Loucy (cell line): ENCODE data around the gene ZNF362.
"Not testable (repeated sequence)": the region's sequence is repeated elsewhere in the genome, so short reads cannot be mapped to it uniquely, and the experiment has no call there.

ENCODE experiments used
- H2AFZ ChIP-seq: fragments of 200-600 bp; sonication (generic); 2 replicates; pipeline ENCODE4 v1.6.0; 2016; ENCODE audit warnings: antibody characterized with exemption, mild to moderate bottlenecking, low read length, moderate library complexity
- H3F3A ChIP-seq: fragments of 200-600 bp; 2 replicates; pipeline ENCODE4 v1.6.0; 2016; ENCODE audit warnings: antibody characterized with exemption, low read depth, mild to moderate bottlenecking
- H3K27me3 ChIP-seq: fragments of 200-600 bp; sonication (generic); 2 replicates; pipeline ENCODE4 v1.6.1; 2014; ENCODE audit warnings: low read length, mild to moderate bottlenecking; ENCODE audit not compliant: insufficient read depth, poor library complexity, severe bottlenecking
- H3K36me3 ChIP-seq: fragments of 200-600 bp; sonication (generic); 2 replicates; pipeline ENCODE4 v1.6.1; 2016; ENCODE audit warnings: low read length; ENCODE audit not compliant: insufficient read depth
- H3K4me1 ChIP-seq: fragments of 200-600 bp; sonication (generic); 2 replicates; pipeline ENCODE4 v1.5.1; 2014; ENCODE audit warnings: low read length, mild to moderate bottlenecking; ENCODE audit not compliant: insufficient read depth, poor library complexity, severe bottlenecking
- H3K4me2 ChIP-seq: fragments of 200-600 bp; sonication (generic); 2 replicates; pipeline ENCODE4 v1.6.0; 2014; ENCODE audit warnings: antibody characterized with exemption, low read length, low read depth, mild to moderate bottlenecking; ENCODE audit not compliant: poor library complexity, severe bottlenecking
- H3K4me3 ChIP-seq: fragments of 200-600 bp; sonication (generic); 2 replicates; pipeline ENCODE4 v1.5.1; 2014; ENCODE audit warnings: low read length, mild to moderate bottlenecking, mixed read lengths; ENCODE audit not compliant: poor library complexity, severe bottlenecking
- H3K79me2 ChIP-seq: fragments of 200-600 bp; sonication (generic); 2 replicates; pipeline ENCODE4 v1.6.1; 2014; ENCODE audit warnings: low read length; ENCODE audit not compliant: insufficient read depth
- H3K9ac ChIP-seq: fragments of 200-600 bp; sonication (generic); 2 replicates; pipeline ENCODE4 v1.6.0; 2014; ENCODE audit warnings: mild to moderate bottlenecking, low read depth, low read length, moderate library complexity; ENCODE audit not compliant: poor library complexity, severe bottlenecking
- H3K9me2 ChIP-seq: fragments of 200-600 bp; sonication (generic); replicated peaks from 2 replicates; pipeline ENCODE4 v1.6.1; 2016; ENCODE audit warnings: low read depth, low read length, mixed read lengths
- H3K9me3 ChIP-seq: fragments of 200-600 bp; sonication (generic); 2 replicates; pipeline ENCODE4 v1.6.1; 2014; ENCODE audit warnings: mild to moderate bottlenecking, antibody characterized with exemption, low read length, low read depth; ENCODE audit not compliant: insufficient read depth
- H4K20me1 ChIP-seq: fragments of 200-600 bp; sonication (generic); 2 replicates; pipeline ENCODE4 v1.6.0; 2014; ENCODE audit warnings: antibody characterized with exemption, low read length, mild to moderate bottlenecking; ENCODE audit not compliant: insufficient read depth, poor library complexity, severe bottlenecking
- CTCF ChIP-seq: fragments of 200-600 bp; sonication (generic); conservative IDR thresholded peaks from 2 replicates; pipeline ENCODE4 v1.5.1; 2014; ENCODE audit warnings: mild to moderate bottlenecking, antibody characterized with exemption, low read length
- EZH2phosphoT487 ChIP-seq: fragments of 200-600 bp; IDR thresholded peaks from 2 replicates; pipeline ENCODE4 v1.6.1; 2018; ENCODE audit warnings: antibody characterized with exemption, mild to moderate bottlenecking, moderate library complexity, borderline replicate concordance

The ZNF362 gene

DNA sequence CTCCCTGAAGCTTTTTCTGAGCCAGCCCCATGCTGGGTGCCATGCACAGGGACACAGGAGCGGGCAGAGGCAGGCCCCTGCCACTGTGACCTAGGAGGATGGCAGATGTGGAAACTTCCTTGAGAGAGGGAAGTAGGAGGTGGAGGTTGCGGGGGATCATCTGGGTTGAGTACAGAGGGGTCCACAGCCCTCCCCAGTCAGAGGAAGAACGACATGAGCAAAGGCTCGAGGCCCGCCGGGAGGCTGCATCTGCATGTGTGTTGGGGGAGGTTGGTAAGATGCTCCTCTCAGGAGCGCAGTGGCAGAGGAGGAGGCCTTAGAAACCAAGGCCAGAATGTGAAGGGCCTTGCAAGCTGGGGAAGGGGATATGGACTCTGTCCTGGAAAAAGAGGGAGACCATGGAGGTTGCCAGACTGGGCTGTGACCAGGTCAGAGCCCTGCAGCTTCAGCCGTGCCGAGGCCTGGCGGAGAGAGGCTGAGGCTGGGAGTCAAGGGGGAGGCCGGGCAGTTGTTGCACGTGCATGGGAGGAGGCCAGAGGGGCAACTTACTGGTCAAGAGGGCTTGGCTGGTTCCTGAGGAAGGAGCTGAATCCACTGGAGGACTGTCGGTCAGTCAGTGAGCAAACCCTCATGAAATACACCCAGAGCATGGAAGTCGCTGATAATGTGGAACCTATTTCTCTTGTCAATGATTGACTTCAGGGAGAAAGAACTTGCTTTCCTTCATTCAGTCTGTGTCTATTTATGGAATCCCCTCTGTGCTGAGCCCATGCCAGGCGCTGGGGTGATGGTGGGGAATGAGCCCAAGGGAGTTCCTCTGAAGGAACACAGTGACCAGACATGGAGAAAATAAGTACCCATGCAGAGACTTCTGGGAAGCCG, 32.9 kb downstream of the ZNF362 start:
- Histone ChIP-seq H3K36me3 (peaks cover 29% of the 10 kb centered on the region; the same call in 1 of the 2 replicates), H3F3A (no peaks in the 10 kb centered on the region), H3K9me2 (no peaks in the 10 kb centered on the region), H3K4me2 (no peak overlapping the region), H4K20me1 (no peaks in the 10 kb centered on the region), H3K4me3 (no peak overlapping the region), H3K9me3 (no peaks in the 10 kb centered on the region), H3K27me3 (no peaks in the 10 kb centered on the region), H3K4me1 (no peaks in the 10 kb centered on the region), H3K9ac (no peak overlapping the region), H3K79me2 (no peaks in the 10 kb centered on the region), H2AFZ (no peak overlapping the region)
- TF ChIP-seq EZH2phosphoT487 (no peak), CTCF (no peak)

DNA sequence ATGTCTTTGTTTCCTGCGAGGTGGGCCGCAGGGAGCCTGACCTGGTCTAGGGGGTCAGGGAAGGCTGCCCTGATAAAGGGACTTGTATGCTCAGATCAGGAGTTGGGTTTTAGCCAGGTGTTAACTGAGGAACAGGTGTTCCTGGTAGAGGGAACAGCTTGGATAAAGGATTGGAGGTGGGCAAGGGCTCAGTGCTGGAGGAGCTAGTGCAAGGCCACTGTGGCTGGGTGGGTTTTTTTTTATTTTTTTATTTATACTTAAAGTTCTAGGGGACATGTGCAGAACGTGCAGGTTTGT, 33.5 kb downstream of the ZNF362 start:
- Histone ChIP-seq H3K79me2 (no peaks in the 10 kb centered on the region), H3K36me3 (peaks cover 28% of the 10 kb centered on the region; the same call in 1 of the 2 replicates), H3K4me2 (no peak overlapping the region), H4K20me1 (no peaks in the 10 kb centered on the region), H3K9ac (no peak overlapping the region), H3F3A (no peaks in the 10 kb centered on the region), H3K9me3 (no peaks in the 10 kb centered on the region), H3K27me3 (no peaks in the 10 kb centered on the region), H3K4me3 (no peak overlapping the region), H3K4me1 (no peaks in the 10 kb centered on the region), H3K9me2 (no peaks in the 10 kb centered on the region), H2AFZ (no peak overlapping the region)
- TF ChIP-seq CTCF = no peak
- TF ChIP-seq EZH2phosphoT487 = no peak

DNA sequence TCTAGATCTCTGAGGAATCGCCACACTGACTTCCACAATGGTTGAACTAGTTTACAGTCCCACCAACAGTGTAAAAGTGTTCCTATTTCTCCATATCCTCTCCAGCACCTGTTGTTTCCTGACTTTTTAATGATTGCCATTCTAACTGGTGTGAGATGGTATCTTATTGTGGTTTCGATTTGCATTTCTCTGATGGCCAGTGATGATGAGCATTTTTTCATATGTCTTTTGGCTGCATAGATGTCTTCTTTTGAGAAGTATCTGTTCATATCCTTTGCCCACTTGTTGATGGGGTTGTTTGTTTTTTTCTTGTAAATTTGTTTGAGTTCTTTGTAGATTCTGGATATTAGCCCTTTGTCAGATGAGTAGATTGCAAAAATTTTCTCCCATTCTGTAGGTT, 34.3 kb downstream of the ZNF362 start:
- H3K4me2 ChIP-seq, H3K79me2 ChIP-seq, H3K4me3 ChIP-seq, H4K20me1 ChIP-seq, H3K27me3 ChIP-seq, H3K9me3 ChIP-seq, H3K4me1 ChIP-seq, H3F3A ChIP-seq, H3K9me2 ChIP-seq, H2AFZ ChIP-seq, H3K9ac ChIP-seq: not testable (repeated sequence)
- peaks cover 33% of the 10 kb centered on the region; the same call in 1 of the 2 replicates for H3K36me3 ChIP-seq
